Measurements from ENCODE around the gene BECN2.
A peak's percentile ranks its signal among the peaks of the same experiment; 100 is the strongest.
"Not testable (repeated sequence)": the region's sequence is repeated elsewhere in the genome, so short reads cannot be mapped to it uniquely, and the experiment has no call there.

Gene BECN2

DNA sequence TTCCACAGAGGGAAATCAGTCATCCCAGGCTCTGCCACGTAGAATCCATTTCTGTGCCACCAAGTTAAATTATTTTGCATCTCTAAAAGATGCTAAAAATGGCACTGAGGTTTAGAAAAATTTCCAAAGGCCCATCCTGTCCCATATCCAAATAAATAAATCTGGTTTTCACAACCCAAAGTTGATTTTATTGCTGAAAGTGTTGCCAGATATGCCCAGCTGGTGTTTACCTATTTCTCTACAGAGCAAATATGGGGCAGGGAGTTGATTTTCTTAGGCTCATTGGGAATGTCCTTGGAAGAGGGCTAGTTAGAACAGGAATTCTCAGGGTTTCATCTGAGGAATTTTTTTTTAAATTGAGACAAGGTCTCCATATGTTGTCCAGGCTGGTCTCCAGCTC lies 22.4 kb downstream of the BECN2 start:
- DNase-seq, result no peak

GRCh38 chr1:241985787-241986186 lies 28.2 kb downstream of the BECN2 start:
- DNase-seq, result peak; percentile 65

GRCh38 chr1:241988389-241988930 lies 30.9 kb downstream of the BECN2 start:
- DNase-seq, result not testable (repeated sequence)

GRCh38 chr1:241990040-241990439 lies 32.5 kb downstream of the BECN2 start:
- DNase-seq, result peak; percentile 54

DNA sequence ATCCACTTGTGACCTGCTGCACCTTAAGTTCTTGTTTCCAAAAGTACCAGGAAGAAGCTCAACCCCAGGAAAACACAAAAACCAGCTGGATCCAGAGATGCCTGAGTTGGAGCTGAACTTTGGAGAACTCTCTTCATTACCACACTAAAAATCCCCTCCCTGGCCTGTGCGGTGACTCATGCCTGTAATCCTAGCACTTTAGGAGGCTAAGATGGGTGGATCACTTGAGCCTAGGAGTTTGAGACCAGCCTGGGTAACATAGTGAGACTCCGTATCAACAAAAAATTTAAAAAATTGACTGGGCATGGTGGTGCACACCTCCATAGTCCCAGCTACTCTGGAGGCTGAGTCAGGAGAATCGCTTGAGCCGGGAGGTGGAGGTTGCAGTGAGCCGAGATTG lies 35.2 kb downstream of the BECN2 start:
- DNase-seq, result no peak

DNA sequence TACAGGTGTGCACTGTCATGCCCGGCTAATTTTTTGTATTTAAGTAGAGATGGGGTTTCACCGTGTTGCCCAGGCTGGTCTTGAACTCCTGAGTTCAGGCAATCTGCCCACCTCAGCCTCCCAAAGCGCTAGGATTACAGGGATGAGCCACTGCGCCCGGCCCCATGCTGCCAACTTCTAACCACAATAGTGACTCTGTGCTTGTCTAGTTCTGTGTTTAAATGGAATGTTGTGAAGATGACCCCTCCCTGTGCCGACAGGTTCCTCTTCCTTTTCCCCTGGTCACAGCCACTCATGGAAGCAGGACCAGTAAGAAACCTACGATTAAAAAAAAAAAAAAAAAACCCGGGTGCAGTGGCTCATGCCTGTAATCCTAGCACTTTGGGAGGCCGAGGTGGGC lies 36.6 kb downstream of the BECN2 start:
- no peak for DNase-seq

DNA sequence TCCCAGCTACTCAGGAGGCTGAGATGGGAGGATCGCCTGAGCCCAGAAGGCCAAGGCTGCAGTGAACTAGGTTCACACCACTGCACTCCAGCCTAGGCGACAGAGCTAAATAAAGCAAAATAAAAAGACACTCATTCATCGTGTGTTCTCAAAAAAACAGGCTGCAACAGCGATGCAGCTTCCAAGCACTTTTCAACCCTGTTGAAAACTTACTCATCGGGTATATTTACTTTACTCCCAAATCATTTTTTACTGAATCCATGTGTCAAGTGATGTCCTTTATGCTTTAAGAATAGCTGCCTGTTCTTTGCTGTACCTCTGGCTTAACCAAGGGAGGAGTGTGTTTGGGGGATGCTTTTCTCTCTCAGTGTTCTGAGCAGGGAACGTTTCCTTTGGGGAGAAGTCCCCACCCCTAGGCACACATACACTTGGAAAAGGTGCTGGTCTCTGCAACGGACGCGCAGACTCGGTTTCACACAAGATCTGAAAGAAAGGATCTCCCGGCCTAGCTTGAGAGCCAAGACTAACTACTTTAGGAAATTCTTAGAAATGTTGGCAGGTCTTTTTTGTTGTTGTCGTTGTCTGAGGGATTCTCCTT lies 39.9 kb downstream of the BECN2 start:
- no peak for DNase-seq

- DNase-seq, result peak; percentile 81
These were observed 40.9 kb downstream of the BECN2 start for GRCh38 chr1:241998412-241998921.

DNA sequence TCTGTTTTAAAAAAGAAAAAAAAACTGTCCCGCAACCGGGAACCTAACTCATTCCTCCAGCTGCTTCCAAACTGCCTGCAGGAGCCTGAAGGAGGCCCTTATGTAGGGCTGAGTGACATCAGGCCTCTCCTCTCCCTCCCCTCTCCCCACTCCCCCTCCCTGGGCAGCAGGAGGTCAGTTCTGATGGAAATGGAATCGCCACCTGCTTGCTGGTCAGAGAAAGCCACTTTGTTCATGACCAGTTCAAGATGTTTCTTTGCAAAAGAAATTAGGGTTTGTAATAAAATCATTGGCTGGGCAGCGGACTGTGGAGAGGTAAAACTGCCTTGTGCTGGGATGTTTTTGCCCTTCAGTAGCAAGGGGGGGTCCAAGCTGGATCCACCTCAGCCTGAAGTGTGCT lies 41.5 kb downstream of the BECN2 start, which contains the start of gene MAP1LC3C:
Gene MAP1LC3C, minus strand, starts transcription at position 73 of the 400 bp plus-strand sequence. CDS start 90 bp downstream, outside the sequence.
- peak; percentile 56 for DNase-seq

- no peak for DNase-seq
These were observed 42.9 kb downstream of the BECN2 start for GRCh38 chr1:242000434-242000833.

DNA sequence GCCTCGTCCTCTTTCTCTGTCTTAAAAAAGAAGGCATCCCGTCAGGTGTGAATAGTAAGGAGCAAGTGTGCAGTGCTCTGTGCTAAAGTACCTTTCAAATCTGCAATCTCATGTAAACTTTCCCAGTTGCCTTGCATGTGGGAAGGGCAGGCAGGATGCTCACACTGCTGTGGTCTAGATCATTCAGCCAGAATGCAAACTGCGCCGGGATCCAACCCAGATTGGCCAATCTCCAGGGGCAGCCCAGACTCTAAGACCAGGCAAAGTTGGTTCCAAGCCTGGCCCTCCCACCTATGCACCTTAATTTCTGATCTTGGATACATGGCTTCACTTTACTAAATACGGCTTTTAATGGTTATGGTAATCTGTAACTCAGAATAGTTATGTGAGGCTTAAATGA lies 44.5 kb downstream of the BECN2 start:
- DNase-seq, result no peak

GRCh38 chr1:242002510-242002909 lies 44.9 kb downstream of the BECN2 start:
- DNase-seq, result no peak

- no peak for DNase-seq
These were observed 47.4 kb downstream of the BECN2 start for GRCh38 chr1:242004751-242005495.

DNA sequence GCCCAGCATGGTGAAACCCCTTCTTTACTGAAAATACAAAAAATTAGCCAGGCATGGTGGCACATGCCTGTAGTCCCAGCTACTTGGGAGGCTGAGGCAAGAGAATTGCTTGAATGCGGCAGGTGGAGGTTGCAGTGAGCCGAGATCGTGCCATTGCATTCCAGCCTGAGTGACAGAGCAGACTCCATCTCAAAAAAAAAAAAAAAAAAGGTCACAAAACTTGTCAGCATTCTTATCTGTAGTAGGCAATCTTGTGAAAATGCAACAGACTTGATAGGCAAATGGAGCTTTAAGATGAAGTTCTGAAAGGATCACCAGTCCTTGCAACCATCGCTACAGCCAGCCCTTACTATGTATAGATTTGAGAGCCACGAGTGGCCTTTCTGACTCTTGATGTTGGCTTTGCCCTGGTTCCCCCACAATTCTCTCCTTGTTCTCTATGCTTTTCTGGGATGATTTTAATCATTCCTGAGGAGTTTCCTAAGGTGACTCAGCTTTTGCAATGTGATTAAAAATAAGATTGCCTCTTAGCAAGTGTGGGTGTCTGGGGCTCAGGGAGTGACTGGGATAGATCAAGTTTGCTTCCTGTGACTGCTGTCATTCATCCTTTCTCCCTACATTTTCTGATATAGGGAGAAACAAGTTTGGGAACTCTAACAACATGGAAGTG lies 48.4 kb downstream of the BECN2 start:
- no peak for DNase-seq

- DNase-seq, result no peak
These were observed 49.4 kb downstream of the BECN2 start for GRCh38 chr1:242006976-242007375.

All from eye (tissue), 1 donor.